SH-SY5Y (cell line): ENCODE data around the gene ESRP2.

Source experiments
- GATA2 ChIP-seq: IDR thresholded peaks from 2 replicates; pipeline ENCODE4 v1.6.1; 2011; ENCODE audit warnings: mild to moderate bottlenecking, low read depth, low read length
- GATA3 ChIP-seq: IDR thresholded peaks from 2 replicates; pipeline ENCODE4 v1.6.1; 2011; ENCODE audit warnings: low read depth, mild to moderate bottlenecking, low read length, moderate library complexity

- TF ChIP-seq GATA3 (no peak), GATA2 (no peak)
Observed at GRCh38 chr16:68249371-68249770, 13.4 kb upstream of the ESRP2 start.
